Subcutaneous abdominal adipose tissue (tissue), 5 donors: ENCODE measurements around the gene GLB1L2.

Experiments used
- H3K27ac ChIP-seq: one replicate; pipeline ENCODE4 v1.7.0; 2013; ENCODE audit warnings: low read depth, mild to moderate bottlenecking, inconsistent platforms, low read length, moderate library complexity
- H3K27me3 ChIP-seq, 5 donors: one replicate each; pipeline ENCODE4 v1.7.0; 2013; ENCODE audit warnings: low read length in 5 of 5, inconsistent platforms in 1 of 5; ENCODE audit not compliant: control insufficient read depth in 5 of 5, insufficient read depth in 4 of 5
- H3K36me3 ChIP-seq, 5 donors: one replicate each; pipeline ENCODE4 v1.7.0; 2013; ENCODE audit warnings: low read length in 5 of 5; ENCODE audit not compliant: control insufficient read depth in 5 of 5, insufficient read depth in 5 of 5
- H3K4me1 ChIP-seq, 5 donors: one replicate each; pipeline ENCODE4 v1.7.0; 2013; ENCODE audit warnings: low read length in 5 of 5, mild to moderate bottlenecking in 3 of 5, moderate library complexity in 1 of 5; ENCODE audit not compliant: control insufficient read depth in 5 of 5, insufficient read depth in 5 of 5
- H3K4me3 ChIP-seq, 5 donors: one replicate each; pipeline ENCODE4 v1.7.0; 2013; ENCODE audit warnings: low read length in 5 of 5, low read depth in 1 of 5
- H3K9ac ChIP-seq, 5 donors: one replicate each; pipeline ENCODE4 v1.7.0; 2013; ENCODE audit warnings: low read length in 5 of 5, mild to moderate bottlenecking in 4 of 5, moderate library complexity in 3 of 5
- H3K9me3 ChIP-seq, 5 donors: one replicate each; pipeline ENCODE4 v1.7.0; 2013; ENCODE audit warnings: low read length in 5 of 5; ENCODE audit not compliant: control insufficient read depth in 5 of 5
- donor health status: healthy.
- donor health status: healthy.
- donor health status: healthy.
- donor health status: healthy.
- donor health status: healthy.

GLB1L2 gene

GRCh38 chr11:134417871-134418840 is 86.4 kb downstream of the GLB1L2 start:
- Histone ChIP-seq H3K9me3 (no peaks in the 10 kb centered on the region), H3K4me1 (peaks cover 0 to 14% (median 2%) of the 10 kb centered on the region in 5 donors), H3K27ac (no peak overlapping the region), H3K4me3 (no peak overlapping the region), H3K9ac (no peak overlapping the region), H3K27me3 (peaks cover 16 to 50% (median 22%) of the 10 kb centered on the region in 5 donors), H3K36me3 (no peaks in the 10 kb centered on the region)

- peaks cover 0 to 15% (median 3%) of the 10 kb centered on the region in 5 donors for H3K27me3 ChIP-seq
- H3K9ac ChIP-seq, result no peak overlapping the region
- H3K4me3 ChIP-seq, result no peak overlapping the region
- no peaks in the 10 kb centered on the region for H3K4me1 ChIP-seq
- no peaks in the 10 kb centered on the region for H3K36me3 ChIP-seq
- no peak overlapping the region for H3K27ac ChIP-seq
- H3K9me3 ChIP-seq, result no peaks in the 10 kb centered on the region
These were observed 91.3 kb downstream of the GLB1L2 start for GRCh38 chr11:134423106-134423505.

GRCh38 chr11:134425413-134425812 is 93.6 kb downstream of the GLB1L2 start:
- Histone ChIP-seq H3K4me1 (no peaks in the 10 kb centered on the region), H3K27ac (no peak overlapping the region), H3K4me3 (no peak overlapping the region), H3K9ac (no peak overlapping the region), H3K27me3 (peaks cover 0 to 24% (median 8%) of the 10 kb centered on the region in 5 donors), H3K9me3 (no peaks in the 10 kb centered on the region), H3K36me3 (no peaks in the 10 kb centered on the region)
